ENCODE results near the gene TSBP1.
"Not testable (repeated sequence)": the region's sequence is repeated elsewhere in the genome, so short reads cannot be mapped to it uniquely, and the experiment has no call there.

Gene TSBP1

GRCh38 chr6:32370505-32370904, 1.2 kb downstream of the TSBP1 start:
- H3K9me3 ChIP-seq (ENCODE audit: insufficient read depth, low read length): no peaks in the 10 kb centered on the region
- H3K9ac ChIP-seq (ENCODE audit: insufficient read length, low read depth): no peak overlapping the region
- H3K27me3 ChIP-seq (ENCODE audit: insufficient read depth, insufficient read length): no peaks in the 10 kb centered on the region
- DNase-seq (ENCODE audit: low read depth, low spot score): no peak
- TF ChIP-seq ZNF274 (IDR thresholded peaks at IDR 0.05; ENCODE audit: low read depth, low read length) (no peak), SUZ12 (IDR thresholded peaks at IDR 0.05; ENCODE audit: extremely low read depth, insufficient read depth, insufficient read length) (no peak), YY1 (IDR thresholded peaks at IDR 0.05; ENCODE audit: insufficient read depth, insufficient read length) (no peak)
- no peaks in the 10 kb centered on the region for H3K36me3 ChIP-seq (ENCODE audit: insufficient read depth, insufficient read length, low read length)
- H3K4me3 ChIP-seq (ENCODE audit: insufficient read length, low read depth): no peak overlapping the region
- no peaks in the 10 kb centered on the region for H3K4me1 ChIP-seq (ENCODE audit: insufficient read depth, insufficient read length)

GRCh38 chr6:32369660-32370059, 2.0 kb downstream of the TSBP1 start:
- Histone ChIP-seq H3K4me1 (ENCODE audit: insufficient read depth, insufficient read length) (no peaks in the 10 kb centered on the region), H3K9ac (ENCODE audit: insufficient read length, low read depth) (no peak overlapping the region), H3K9me3 (ENCODE audit: insufficient read depth, low read length) (no peaks in the 10 kb centered on the region), H3K36me3 (ENCODE audit: insufficient read depth, insufficient read length, low read length) (no peaks in the 10 kb centered on the region), H3K27me3 (ENCODE audit: insufficient read depth, insufficient read length) (no peaks in the 10 kb centered on the region), H3K4me3 (ENCODE audit: insufficient read length, low read depth) (no peak overlapping the region)
- TF ChIP-seq YY1 (IDR thresholded peaks at IDR 0.05; ENCODE audit: insufficient read depth, insufficient read length) (no peak), SUZ12 (IDR thresholded peaks at IDR 0.05; ENCODE audit: extremely low read depth, insufficient read depth, insufficient read length) (no peak), ZNF274 (IDR thresholded peaks at IDR 0.05; ENCODE audit: low read depth, low read length) (no peak)
- DNase-seq (ENCODE audit: low read depth, low spot score): no peak

- Histone ChIP-seq H3K4me3 (ENCODE audit: insufficient read length, low read depth) (no peak overlapping the region), H3K9me3 (ENCODE audit: insufficient read depth, low read length) (no peaks in the 10 kb centered on the region)
- no peak for TF ChIP-seq ZNF274 (IDR thresholded peaks at IDR 0.05; ENCODE audit: low read depth, low read length)
- no peak for TF ChIP-seq YY1 (IDR thresholded peaks at IDR 0.05; ENCODE audit: insufficient read depth, insufficient read length)
- TF ChIP-seq SUZ12 (IDR thresholded peaks at IDR 0.05; ENCODE audit: extremely low read depth, insufficient read depth, insufficient read length): no peak
These were observed 4.1 kb downstream of the TSBP1 start for GRCh38 chr6:32367644-32368043.

GRCh38 chr6:32359225-32359624, 12.5 kb downstream of the TSBP1 start:
- not testable (repeated sequence) for H3K4me3 ChIP-seq (ENCODE audit: insufficient read length, low read depth); DNase-seq (ENCODE audit: low read depth, low spot score); H3K4me1 ChIP-seq (ENCODE audit: insufficient read depth, insufficient read length); H3K9ac ChIP-seq (ENCODE audit: insufficient read length, low read depth); H3K27me3 ChIP-seq (ENCODE audit: insufficient read depth, insufficient read length); H3K9me3 ChIP-seq (ENCODE audit: insufficient read depth, low read length); H3K36me3 ChIP-seq (ENCODE audit: insufficient read depth, insufficient read length, low read length)

More at GRCh38 chr6:32367644-32368043, 4.1 kb downstream of the TSBP1 start:
- H3K36me3 ChIP-seq (ENCODE audit: insufficient read depth, insufficient read length, low read length): no peaks in the 10 kb centered on the region
- no peaks in the 10 kb centered on the region for H3K27me3 ChIP-seq (ENCODE audit: insufficient read depth, insufficient read length)
- no peak for DNase-seq (ENCODE audit: low read depth, low spot score)
- no peak overlapping the region for H3K9ac ChIP-seq (ENCODE audit: insufficient read length, low read depth)
- no peaks in the 10 kb centered on the region for H3K4me1 ChIP-seq (ENCODE audit: insufficient read depth, insufficient read length)

- not testable (repeated sequence) for H3K4me1 ChIP-seq (ENCODE audit: insufficient read depth, insufficient read length); H3K9ac ChIP-seq (ENCODE audit: insufficient read length, low read depth); H3K4me3 ChIP-seq (ENCODE audit: insufficient read length, low read depth); H3K9me3 ChIP-seq (ENCODE audit: insufficient read depth, low read length); H3K36me3 ChIP-seq (ENCODE audit: insufficient read depth, insufficient read length, low read length); H3K27me3 ChIP-seq (ENCODE audit: insufficient read depth, insufficient read length); DNase-seq (ENCODE audit: low read depth, low spot score)
These were observed 13.2 kb downstream of the TSBP1 start for GRCh38 chr6:32358548-32358947.

GRCh38 chr6:32355018-32355417, 16.7 kb downstream of the TSBP1 start:
- no peaks in the 10 kb centered on the region for H3K36me3 ChIP-seq (ENCODE audit: insufficient read depth, insufficient read length, low read length)
- no peak overlapping the region for H3K4me3 ChIP-seq (ENCODE audit: insufficient read length, low read depth)
- no peak overlapping the region for H3K9ac ChIP-seq (ENCODE audit: insufficient read length, low read depth)
- no peak for DNase-seq (ENCODE audit: low read depth, low spot score)
- H3K4me1 ChIP-seq (ENCODE audit: insufficient read depth, insufficient read length): no peaks in the 10 kb centered on the region
- no peaks in the 10 kb centered on the region for H3K9me3 ChIP-seq (ENCODE audit: insufficient read depth, low read length)
- TF ChIP-seq YY1 (IDR thresholded peaks at IDR 0.05; ENCODE audit: insufficient read depth, insufficient read length): no peak
- no peak for TF ChIP-seq SUZ12 (IDR thresholded peaks at IDR 0.05; ENCODE audit: extremely low read depth, insufficient read depth, insufficient read length)
- TF ChIP-seq ZNF274 (IDR thresholded peaks at IDR 0.05; ENCODE audit: low read depth, low read length): no peak
- H3K27me3 ChIP-seq (ENCODE audit: insufficient read depth, insufficient read length): no peaks in the 10 kb centered on the region

- no peak for DNase-seq (ENCODE audit: low read depth, low spot score)
- no peaks in the 10 kb centered on the region for H3K36me3 ChIP-seq (ENCODE audit: insufficient read depth, insufficient read length, low read length)
These were observed 18.4 kb downstream of the TSBP1 start for GRCh38 chr6:32353348-32353747.

GRCh38 chr6:32340242-32340641, 31.5 kb downstream of the TSBP1 start:
- Histone ChIP-seq H3K9me3 (ENCODE audit: insufficient read depth, low read length) (no peaks in the 10 kb centered on the region), H3K4me3 (ENCODE audit: insufficient read length, low read depth) (no peak overlapping the region), H3K9ac (ENCODE audit: insufficient read length, low read depth) (no peak overlapping the region), H3K36me3 (ENCODE audit: insufficient read depth, insufficient read length, low read length) (no peaks in the 10 kb centered on the region), H3K27me3 (ENCODE audit: insufficient read depth, insufficient read length) (no peaks in the 10 kb centered on the region), H3K4me1 (ENCODE audit: insufficient read depth, insufficient read length) (no peaks in the 10 kb centered on the region)
- no peak for DNase-seq (ENCODE audit: low read depth, low spot score)
- no peak for TF ChIP-seq SUZ12 (IDR thresholded peaks at IDR 0.05; ENCODE audit: extremely low read depth, insufficient read depth, insufficient read length)
- no peak for TF ChIP-seq YY1 (IDR thresholded peaks at IDR 0.05; ENCODE audit: insufficient read depth, insufficient read length)
- no peak for TF ChIP-seq ZNF274 (IDR thresholded peaks at IDR 0.05; ENCODE audit: low read depth, low read length)

More at GRCh38 chr6:32353348-32353747, 18.4 kb downstream of the TSBP1 start:
- Histone ChIP-seq H3K27me3 (ENCODE audit: insufficient read depth, insufficient read length) (no peaks in the 10 kb centered on the region), H3K4me1 (ENCODE audit: insufficient read depth, insufficient read length) (no peaks in the 10 kb centered on the region), H3K9ac (ENCODE audit: insufficient read length, low read depth) (no peak overlapping the region), H3K4me3 (ENCODE audit: insufficient read length, low read depth) (no peak overlapping the region), H3K9me3 (ENCODE audit: insufficient read depth, low read length) (no peaks in the 10 kb centered on the region)
- TF ChIP-seq SUZ12 (IDR thresholded peaks at IDR 0.05; ENCODE audit: extremely low read depth, insufficient read depth, insufficient read length) (no peak), YY1 (IDR thresholded peaks at IDR 0.05; ENCODE audit: insufficient read depth, insufficient read length) (no peak), ZNF274 (IDR thresholded peaks at IDR 0.05; ENCODE audit: low read depth, low read length) (no peak)

All from NT2/D1 (cell line).